ENCODE measurements around the gene PPOX.

Gene PPOX

DNA sequence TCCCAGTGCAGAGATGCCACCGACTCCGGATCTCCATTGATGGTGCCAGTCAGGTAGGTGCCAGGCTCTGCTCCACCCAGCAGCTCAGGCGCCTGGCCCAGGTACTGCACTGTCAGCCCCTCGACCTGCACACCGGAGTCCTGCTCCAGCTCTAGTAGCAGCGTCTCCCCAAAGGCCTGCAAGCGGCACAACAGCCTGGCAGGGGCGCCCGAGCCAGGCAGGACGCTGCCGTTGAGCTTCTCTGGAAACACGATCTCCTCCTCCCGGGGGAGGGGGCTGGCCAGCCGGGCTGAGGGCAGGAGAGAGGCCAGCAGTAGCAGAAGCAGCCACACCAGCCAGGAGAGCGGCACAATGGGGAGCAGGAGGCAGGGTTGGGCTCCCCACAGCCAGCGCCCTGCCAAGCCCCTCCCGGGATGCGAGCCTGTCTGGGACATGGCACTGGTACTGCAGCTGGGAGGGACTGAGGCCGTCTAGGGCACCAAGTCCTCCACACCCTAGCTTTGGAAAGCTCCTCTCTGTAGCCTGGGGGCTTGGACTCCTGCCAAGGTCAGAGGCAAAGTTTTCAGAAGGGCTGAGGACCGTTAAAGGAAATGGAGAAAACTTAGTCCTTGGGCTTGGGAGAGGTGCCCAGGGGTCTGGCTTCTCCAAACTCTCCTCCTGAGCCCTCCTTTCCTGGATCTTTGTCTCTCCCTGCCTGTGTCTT is 32.1 kb downstream of the PPOX start:
- no peak for DNase-seq

DNA sequence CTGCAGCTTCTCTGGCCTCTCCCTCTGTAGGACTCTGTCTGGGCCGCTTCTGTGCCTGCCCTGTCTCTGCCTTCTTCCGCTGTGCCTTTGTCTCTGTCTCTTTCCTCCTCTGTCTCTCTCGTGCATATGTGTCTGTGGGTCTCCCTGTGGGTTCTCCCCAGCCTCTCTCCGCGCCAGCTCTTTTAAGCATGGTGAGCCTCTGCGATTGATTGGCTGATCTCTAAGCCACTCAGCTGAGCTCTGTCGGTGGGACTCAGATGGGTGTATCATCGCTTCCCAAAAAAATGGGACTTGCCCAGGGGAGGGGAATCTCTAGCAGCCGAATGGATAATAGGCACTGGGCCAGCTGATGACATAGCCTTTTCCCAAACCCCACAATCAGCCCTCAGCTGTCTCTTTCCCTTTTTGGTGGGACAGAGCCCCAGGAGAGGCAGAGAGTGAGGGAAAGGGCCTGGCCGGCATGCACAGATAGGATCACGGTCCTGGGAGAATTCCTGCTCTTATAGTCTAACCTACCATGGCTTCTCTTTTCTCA is 32.7 kb downstream of the PPOX start, which contains the start of gene ADAMTS4:
Gene ADAMTS4 (minus strand): TSS at position 158 of the 535 bp plus-strand sequence. CDS start 427 bp downstream, outside the sequence.
- DNase-seq = no peak

DNA sequence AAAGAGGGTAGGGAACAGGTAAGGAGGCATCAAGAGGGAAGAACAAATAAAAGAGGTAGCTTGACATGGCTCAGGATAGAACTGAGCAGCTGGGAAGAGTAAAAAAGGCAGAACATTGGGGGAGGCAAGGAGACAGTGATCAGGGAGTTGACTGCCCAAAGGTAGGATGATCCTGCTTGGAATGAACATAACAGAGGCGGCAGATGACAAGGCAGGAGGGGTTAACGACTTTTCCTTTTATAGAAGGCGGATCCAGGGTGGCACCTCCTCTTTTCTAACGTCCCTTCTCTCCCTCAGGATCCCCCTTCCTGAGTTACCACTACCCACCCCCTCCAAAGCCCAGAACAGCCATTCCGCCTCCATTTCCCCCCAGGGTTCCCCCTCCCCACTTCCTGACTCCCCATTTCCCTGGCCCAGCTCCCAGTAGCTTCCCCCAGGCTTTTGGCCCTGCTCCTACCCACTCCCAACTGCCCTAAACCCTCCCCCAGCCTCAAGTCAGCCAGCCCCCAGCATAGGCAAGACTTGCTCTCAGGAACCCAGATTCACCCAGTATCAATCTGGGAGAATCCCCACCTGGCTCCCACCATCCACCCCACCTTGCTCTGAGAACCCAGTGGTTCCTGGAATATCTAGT is 33.4 kb downstream of the PPOX start:
- DNase-seq = no peak

DNA sequence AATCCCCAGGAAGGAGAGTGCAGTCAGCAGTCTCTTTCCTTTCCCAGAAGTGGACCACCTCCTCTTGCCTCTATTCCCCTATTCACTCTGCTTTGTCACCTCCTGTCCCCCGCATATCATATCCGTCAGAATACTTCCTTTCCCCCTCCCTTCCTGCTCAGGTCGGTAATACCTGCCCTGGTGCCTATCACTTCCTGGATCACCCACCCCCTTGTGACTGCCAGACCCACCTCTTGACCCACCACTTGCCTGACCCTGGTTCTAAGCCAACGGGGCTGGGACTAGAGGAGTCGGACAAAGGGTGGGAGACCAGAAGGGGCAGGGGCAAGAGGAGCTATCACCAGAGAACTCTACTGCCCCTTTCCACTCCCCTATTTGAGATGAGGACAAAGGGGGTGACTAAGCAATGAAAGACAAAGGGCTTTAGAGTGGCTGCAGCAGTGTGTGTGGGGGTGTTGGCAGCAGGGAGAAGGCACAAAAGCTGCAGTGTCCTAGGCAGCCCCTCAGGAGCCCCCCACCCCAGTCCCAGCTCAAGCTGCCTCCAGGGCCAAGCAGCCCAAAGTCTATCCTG is 34.3 kb downstream of the PPOX start:
- no peak for DNase-seq

DNA sequence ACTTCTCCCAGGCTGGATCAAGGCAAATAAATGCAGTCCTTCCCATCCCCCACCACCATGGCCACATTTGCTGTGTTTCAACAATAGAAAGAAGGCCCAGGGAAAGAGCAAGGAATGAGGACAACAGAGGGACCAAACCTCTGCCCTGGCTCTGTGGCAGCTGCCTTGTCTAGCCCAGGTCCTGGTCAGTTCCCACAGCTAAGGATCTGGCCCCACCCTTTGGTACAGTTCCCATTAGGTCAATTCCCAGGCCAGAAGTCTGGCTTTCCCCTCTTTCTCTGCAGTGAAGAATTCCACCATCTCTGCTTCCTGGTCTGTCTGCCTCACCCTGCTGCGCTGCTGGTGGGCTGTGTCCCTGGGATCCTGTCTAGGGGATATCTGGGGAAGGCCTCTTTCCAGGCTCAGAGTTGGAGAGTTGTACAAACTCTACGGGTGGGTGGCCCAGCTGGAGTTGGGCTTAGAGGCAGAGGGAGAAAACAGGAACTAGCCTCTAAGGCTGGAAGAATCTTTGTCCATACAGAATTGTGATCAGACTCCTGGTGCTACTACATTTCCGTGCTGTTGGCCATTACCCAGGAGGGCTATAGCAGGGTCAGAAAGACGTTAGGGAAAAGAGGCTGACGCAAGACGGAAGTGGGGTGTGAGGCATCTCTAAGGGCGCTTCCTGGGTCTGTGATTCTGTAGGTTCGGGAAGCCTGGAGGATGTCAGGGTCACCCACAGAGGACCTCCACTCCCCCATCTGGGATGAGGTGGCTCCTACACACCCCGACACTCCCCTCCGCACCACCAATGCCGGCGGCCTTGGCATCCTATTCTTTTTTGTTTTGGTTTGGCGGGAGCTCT is 35.0 kb downstream of the PPOX start:
- DNase-seq = peak; percentile 66

DNA sequence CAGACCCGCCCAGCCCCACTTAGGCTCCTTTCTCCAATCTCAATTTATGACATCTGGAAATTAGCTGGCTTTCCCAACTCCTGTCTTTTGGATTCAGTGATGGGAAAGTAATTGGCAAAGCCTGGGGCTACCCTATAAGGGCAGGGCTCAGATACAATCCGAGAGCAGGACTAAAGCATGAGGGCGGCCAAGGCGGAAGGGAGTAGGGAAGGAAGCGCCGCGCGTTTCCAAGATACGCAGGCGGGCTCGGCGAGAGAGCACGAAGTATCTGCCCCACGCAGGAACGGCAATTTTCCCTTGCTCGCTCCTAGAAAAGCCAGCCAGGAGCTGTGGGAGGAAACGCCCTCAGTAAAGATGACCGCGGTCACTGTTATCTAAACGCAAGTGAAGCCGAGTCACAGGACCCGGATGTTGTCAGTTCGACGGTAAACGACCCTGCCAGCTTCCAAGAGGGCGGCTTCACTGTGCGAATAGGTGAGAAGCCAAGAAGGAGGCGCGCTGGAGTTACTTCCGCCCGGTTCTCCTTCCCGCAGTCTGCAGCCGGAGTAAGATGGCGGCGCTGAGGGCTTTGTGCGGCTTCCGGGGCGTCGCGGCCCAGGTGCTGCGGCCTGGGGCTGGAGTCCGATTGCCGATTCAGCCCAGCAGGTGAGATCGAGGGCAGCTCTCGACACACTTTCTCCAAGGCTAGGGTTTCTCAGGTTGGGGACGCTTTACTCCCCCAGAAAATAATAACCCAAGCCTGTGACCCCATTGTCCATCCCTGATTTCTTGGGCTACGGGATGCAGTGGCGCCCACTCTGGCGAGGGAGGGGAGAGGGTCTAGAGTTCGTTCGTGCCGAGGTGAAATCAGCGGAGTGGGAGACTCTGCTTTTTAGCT is 35.8 kb downstream of the PPOX start, which contains the start of gene NDUFS2:
Gene NDUFS2 (plus strand): TSS at position 532 of the 877 bp plus-strand sequence. CDS start 19 bp downstream, at position 551.
- peak; percentile 99 for DNase-seq

DNA sequence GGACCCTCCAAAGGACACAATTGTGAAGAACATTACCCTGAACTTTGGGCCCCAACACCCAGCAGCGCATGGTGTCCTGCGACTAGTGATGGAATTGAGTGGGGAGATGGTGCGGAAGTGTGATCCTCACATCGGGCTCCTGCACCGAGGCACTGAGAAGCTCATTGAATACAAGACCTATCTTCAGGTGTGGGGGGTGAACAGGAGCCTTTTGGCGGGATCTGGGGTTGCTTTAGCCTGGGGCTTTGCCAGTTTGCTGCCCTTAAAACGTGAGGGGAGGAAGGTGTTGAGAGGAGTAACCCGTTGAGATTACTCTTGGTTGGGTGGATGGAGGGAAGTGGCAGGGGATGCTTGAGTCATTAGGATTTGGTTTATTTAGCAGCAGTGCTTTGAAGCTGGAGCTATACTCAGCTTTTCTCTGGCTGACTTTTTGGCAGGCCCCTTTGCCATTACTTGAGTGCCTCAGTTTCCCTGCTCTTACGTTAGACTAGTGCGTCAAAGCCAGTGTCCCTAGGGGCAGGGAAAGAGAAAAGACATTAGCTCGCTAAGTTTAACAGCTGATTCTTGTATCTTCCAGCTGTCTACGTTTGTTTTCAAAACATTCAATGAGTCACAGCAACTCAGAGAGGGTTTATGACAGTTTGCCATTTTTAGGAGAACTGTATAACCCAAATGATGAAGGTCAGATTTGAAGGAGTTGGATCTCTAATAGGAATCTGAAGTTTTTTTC is 40.4 kb downstream of the PPOX start:
- no peak for DNase-seq

DNA sequence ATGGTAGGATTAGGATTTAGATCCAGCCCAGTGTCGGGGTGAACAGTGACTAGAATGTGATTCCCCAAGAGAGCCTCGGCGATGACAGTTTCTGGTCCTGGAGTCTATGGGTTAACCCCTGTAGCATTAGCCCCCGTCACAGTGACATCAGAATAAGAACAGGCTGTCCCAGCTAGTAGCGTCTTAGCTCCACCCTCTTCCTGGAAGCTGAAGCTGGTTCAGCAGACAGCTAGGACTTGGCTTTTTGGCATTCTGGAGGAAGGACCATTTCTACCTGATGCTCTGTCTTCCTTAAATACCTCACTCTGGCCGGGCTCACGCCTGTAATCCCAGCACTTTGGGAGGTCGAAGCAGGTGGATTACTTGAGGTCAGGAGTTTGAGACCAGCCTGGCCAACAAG is 40.9 kb downstream of the PPOX start:
- no peak for DNase-seq

DNA sequence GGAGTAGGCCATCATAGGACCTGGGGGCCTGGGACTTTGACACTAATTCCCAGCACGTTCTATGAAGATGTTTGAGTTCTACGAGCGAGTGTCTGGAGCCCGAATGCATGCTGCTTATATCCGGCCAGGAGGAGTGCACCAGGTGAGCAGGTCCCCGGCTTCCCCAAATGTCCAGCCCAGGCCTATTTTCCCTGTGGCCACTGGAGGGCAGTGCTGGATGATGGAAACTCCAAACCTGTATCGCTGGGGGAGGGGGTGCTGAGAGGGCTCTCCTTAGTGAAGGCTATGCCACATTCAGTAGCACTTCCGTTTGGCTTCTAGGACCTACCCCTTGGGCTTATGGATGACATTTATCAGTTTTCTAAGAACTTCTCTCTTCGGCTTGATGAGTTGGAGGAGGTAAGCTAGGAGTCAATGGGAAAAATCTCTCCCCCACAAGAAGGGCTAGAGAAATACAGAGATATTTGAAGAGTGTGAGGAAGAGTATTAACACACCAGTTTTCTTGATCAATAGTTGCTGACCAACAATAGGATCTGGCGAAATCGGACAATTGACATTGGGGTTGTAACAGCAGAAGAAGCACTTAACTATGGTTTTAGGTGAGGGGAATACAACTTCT is 43.7 kb downstream of the PPOX start:
- DNase-seq = peak; percentile 78

DNA sequence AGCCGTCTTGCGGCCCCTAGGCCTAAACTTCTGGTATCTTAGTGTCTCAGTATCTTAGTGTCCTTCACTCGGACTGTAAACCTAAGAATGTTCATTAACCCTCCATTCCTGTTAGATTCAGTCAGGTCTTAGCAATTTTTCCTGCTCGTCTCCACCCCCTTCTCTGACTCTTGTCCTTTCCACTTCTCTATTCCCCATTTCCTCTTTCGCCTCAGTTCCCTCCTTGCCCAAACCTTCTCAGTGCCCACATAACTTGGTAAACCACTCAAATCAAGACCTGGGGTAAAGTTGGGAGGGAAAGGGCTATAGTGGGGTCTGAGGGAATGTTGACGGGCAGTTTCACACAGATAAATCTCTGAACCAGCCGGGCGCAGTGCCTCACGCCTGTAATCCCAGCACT is 48.1 kb downstream of the PPOX start:
- DNase-seq = peak; percentile 83

DNA sequence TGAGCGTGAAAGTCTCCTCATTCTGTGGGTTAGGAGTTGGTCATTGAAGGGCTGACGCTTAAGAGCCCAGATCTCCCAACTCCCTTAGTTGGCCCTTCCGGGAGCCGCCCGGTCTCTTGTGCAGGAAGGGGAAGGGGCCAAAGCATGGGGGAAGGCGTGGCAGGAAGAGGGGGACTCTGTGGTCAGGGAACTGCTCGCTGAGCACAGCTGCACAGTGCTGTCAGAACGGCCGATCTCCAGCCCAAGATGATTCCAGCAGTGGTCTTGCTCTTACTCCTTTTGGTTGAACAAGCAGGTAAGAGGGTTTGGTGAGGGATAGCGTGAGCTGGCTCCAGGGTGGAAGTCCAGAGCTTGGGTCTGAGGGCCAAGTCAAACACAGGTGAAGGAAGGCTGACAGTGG is 48.9 kb downstream of the PPOX start, which contains the start of gene FCER1G:
Gene FCER1G (plus strand): TSS at position 220 of the 400 bp plus-strand sequence. CDS start 27 bp downstream, at position 247.
- DNase-seq = peak; percentile 94

DNA sequence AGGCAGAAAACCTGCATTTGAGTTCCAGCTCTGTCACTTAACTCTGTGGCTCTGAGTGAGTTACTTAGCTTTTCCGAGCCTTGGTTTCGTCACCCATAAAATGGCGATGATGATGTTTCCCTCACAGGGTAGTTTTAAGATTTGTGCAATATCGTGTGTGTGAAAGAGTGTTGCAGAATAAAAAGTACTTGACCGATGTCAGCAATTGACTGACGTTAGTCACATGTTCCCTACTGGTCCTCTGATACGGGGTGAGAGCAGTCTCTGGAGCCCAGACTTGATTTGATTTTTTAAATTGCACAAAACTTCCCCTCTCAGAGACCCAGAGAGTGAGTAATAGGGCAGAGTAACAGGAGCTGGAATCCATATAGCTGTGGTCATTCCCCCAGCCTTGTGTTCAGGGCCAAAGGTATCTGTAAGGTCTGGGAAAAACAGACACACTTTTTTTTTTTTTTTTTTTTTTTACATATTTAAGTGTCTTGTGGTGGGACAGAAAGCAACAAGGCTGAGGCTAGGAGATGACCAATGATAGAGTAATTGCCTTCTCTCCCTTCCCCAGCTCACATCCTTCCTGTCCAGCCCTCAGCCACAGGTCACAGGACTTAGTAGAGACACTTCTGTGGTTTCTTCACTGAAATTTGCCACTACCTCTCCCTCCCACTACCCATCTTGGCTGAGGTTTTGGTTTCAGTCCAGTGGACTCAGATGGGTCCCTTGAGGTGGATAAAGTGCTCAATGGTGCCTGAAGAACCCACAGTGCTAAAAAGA is 50.9 kb downstream of the PPOX start:
- DNase-seq = peak; percentile 99

DNA sequence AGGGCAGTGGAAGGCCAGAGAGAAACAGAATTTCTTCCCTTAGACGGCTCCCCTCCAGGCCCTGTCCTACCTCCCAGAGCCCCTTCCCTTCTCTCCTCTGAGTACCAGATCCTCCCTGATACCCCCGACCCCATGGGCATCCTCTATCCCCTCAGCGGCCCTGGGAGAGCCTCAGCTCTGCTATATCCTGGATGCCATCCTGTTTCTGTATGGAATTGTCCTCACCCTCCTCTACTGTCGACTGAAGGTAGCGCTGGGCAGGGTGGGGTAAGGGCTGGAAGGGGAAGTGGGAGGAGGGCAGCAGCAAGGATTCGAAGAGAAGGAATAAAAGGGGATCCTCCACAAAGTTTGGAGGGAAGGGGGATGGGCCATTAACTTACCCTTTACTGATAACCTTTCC is 51.6 kb downstream of the PPOX start:
- peak; percentile 35 for DNase-seq

DNA sequence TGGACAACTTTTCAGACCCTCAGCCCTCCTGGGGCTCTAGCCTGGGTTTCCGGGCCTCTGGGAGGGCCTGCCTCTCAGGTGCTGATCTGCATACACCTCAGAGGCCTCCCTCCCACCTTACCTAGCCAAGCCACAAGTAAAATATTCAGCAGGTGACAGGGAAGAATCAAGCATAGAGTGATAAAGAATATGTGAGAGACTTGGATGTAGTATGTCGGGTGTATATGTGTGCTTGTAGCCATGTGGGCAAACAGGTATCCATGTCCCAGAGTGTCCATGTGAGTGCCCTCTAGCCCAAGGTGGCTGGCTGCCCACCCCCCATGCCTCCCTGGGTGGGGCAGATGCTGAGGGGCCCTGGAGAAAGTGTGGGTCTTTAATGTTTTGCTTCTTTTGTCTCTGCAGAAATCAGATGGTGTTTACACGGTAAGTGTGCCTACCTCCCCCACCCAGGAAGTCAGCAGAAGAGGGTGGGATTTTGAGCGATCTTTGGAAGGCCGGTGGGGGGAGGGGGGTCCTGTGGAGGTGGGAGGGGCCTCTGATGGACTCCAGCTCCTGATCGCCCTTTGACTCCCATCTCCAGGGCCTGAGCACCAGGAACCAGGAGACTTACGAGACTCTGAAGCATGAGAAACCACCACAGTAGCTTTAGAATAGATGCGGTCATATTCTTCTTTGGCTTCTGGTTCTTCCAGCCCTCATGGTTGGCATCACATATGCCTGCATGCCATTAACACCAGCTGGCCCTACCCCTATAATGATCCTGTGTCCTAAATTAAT is 52.3 kb downstream of the PPOX start:
- DNase-seq = no peak

DNA sequence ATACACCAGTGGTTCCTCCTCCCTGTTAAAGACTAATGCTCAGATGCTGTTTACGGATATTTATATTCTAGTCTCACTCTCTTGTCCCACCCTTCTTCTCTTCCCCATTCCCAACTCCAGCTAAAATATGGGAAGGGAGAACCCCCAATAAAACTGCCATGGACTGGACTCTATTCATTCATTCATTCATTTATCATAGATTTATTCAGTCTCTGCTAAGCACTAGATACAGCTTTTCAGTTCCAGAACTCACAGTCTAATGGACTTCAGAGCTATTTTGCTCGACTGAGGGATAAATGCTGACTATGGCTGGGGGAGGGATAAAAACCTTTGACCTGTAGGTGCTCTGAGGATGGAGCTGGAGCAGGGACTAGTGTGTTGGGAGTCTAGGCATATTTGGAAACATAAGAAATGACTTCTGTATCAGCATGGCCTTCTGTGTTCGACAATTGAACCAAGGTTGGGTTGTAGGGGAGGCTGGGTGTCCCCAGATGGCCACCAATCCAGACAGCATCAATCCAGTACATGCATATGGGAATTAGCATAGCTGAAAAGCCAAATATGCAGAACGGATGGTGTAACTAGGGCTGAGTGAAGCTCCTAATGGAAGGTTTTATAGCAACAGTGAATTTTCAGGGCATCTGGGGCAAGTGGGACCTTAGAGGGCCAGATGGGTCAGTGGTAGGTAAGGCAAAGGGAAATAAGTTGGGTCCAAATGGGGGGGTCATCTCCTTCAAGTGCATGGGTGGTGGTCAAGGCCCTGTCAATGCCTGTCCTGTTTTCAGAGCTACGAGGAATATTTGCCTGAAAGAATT is 53.1 kb downstream of the PPOX start:
- DNase-seq = no peak

DNA sequence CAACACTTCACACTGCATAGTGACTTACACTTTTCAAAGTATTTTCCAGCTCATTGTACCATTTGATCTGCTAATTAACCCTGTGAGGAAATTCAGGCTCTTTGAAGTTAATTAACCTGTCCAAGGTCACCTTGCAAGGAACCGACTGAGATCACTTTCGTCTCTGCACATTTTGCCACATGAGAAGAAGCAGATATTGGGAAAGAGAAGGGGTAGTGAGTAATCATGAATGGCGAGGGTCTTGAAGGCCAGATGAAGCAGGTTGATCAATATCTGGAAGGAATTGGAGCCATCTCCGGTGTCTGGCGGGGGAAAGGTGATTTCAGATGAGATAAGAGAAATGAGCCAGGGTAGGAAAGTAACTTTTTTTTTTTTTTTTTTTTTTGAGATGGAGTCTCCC is 53.8 kb downstream of the PPOX start:
- DNase-seq = no peak
